ENCODE data around the gene PIEZO2.

Gene PIEZO2

GRCh38 chr18:11055721-11056120 lies 93.6 kb downstream of the PIEZO2 start:
- no peak for DNase-seq

GRCh38 chr18:11054497-11054896 lies 94.9 kb downstream of the PIEZO2 start:
- DNase-seq, result no peak

- no peak for DNase-seq
Measured at GRCh38 chr18:11053293-11053692, 96.1 kb downstream of the PIEZO2 start.

GRCh38 chr18:11052800-11053199 lies 96.6 kb downstream of the PIEZO2 start:
- no peak for DNase-seq

GRCh38 chr18:11051462-11051861 lies 97.9 kb downstream of the PIEZO2 start:
- DNase-seq, result no peak

- no peak for DNase-seq
Measured at GRCh38 chr18:11050966-11051365, 98.4 kb downstream of the PIEZO2 start.

GRCh38 chr18:11047817-11048216 lies 101.6 kb downstream of the PIEZO2 start:
- no peak for DNase-seq

- no peak for DNase-seq
Measured at GRCh38 chr18:11047156-11047555, 102.2 kb downstream of the PIEZO2 start.

- no peak for DNase-seq
Measured at GRCh38 chr18:11046140-11046539, 103.2 kb downstream of the PIEZO2 start.

- no peak for DNase-seq
Measured at GRCh38 chr18:11043694-11044093, 105.7 kb downstream of the PIEZO2 start.

- no peak for DNase-seq
Measured at GRCh38 chr18:11042247-11042646, 107.1 kb downstream of the PIEZO2 start.

- DNase-seq, result peak; percentile 8 to 66
Measured at GRCh38 chr18:11040823-11041656, 108.3 kb downstream of the PIEZO2 start.

GRCh38 chr18:11040359-11040758 lies 109.0 kb downstream of the PIEZO2 start:
- no peak for DNase-seq

- no peak for DNase-seq
Measured at GRCh38 chr18:11037533-11038240, 111.7 kb downstream of the PIEZO2 start.

GRCh38 chr18:11035814-11036495 lies 113.4 kb downstream of the PIEZO2 start:
- DNase-seq, result no peak

GRCh38 chr18:11035376-11035775 lies 114.0 kb downstream of the PIEZO2 start:
- DNase-seq, result no peak

GRCh38 chr18:11034884-11035283 lies 114.5 kb downstream of the PIEZO2 start:
- DNase-seq, result no peak

GRCh38 chr18:11033503-11033902 lies 115.9 kb downstream of the PIEZO2 start:
- DNase-seq, result no peak

- no peak for DNase-seq
Measured at GRCh38 chr18:11031966-11032365, 117.4 kb downstream of the PIEZO2 start.

- no peak for DNase-seq
Measured at GRCh38 chr18:11029021-11029420, 120.3 kb downstream of the PIEZO2 start.

- no peak for DNase-seq
Measured at GRCh38 chr18:11027862-11028261, 121.5 kb downstream of the PIEZO2 start.

GRCh38 chr18:11025671-11026070 lies 123.7 kb downstream of the PIEZO2 start:
- DNase-seq, result no peak

- no peak for DNase-seq
Measured at GRCh38 chr18:11024928-11025669, 124.3 kb downstream of the PIEZO2 start.
